ENCODE measurements around the gene DCLK3. TPM values are rescaled to one million over a fixed set of nuclear protein-coding genes. Genes with fewer than 3 reads are reported as not detected.

DCLK3 gene
- total and polyA plus RNA-seq, 2 of the 8 experiments (the other 6 are each of a cell fraction or from before 2014, with no cell fraction given): 0.27 to 0.63 TPM

DNA sequence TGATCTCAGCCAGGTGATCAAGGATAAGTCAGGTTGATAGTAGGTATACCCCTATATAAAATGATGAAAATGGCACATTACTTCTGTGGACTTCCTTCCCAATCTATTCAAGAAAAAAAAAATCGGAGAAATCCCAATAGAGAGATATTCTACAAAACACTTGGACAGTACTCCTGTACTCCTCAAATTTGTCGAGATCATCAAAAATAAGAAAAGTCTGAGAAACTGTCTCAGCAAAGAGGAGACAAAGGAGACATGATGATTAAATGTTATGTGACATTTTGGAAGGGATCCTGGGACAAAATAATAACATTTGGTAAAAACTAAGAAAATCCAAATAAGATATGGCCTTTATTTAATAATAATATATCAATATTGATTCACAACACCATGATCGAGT is 94.6 kb downstream of the DCLK3 start:
- no peaks in the 10 kb centered on the region for H4K20me1 ChIP-seq (replicated peaks in 1 of 2; ENCODE audit: control insufficient read depth in 1 of 2, insufficient read depth in 2 of 2, low read length in 2 of 2)
- no peaks in the 10 kb centered on the region for H3K23me2 ChIP-seq (ENCODE audit: low read depth, low read length)
- no peak overlapping the region for H2AK5ac ChIP-seq (ENCODE audit: low read depth, low read length)
- H3K4ac ChIP-seq (replicated peaks; ENCODE audit: insufficient read length, low read depth, low read length): no peak overlapping the region
- no peak overlapping the region for H2BK12ac ChIP-seq (ENCODE audit: low read depth, low read length)
- DNase-seq (ENCODE audit: low read depth in 1 of 2, low spot score in 2 of 2): no peak
- H2BK20ac ChIP-seq (ENCODE audit: low read length): no peak overlapping the region
- no peaks in the 10 kb centered on the region for H3K9me3 ChIP-seq (ENCODE audit: insufficient read depth in 2 of 2, low read depth in 1 of 2, low read length in 1 of 2)
- WGBS, 2 experiments (ENCODE audit: extremely low coverage in 1 of 2, insufficient coverage in 1 of 2, insufficient read length in 1 of 2, insufficient replicate concordance in 2 of 2, low coverage in 1 of 2, low lambda C conversion rate in 2 of 2, missing lambda C conversion rate in 1 of 2): 94% methylated on average over 3 of the region's 3 CpGs; no CpG with 5 or more reads in 1 of the 2 experiments
- H3K36me3 ChIP-seq (ENCODE audit: control insufficient read depth in 2 of 4, insufficient read depth in 4 of 4, low read length in 3 of 4): no peaks in the 10 kb centered on the region
- H4K91ac ChIP-seq (replicated peaks; ENCODE audit: insufficient read length, low read length): no peak overlapping the region
- no peaks in the 10 kb centered on the region for H3K79me1 ChIP-seq (ENCODE audit: low read depth, low read length)
- H2AFZ ChIP-seq (ENCODE audit: low read length): no peak overlapping the region
- H2BK15ac ChIP-seq (ENCODE audit: low read length): no peak overlapping the region
- no peak overlapping the region for H3K56ac ChIP-seq (replicated peaks; ENCODE audit: insufficient read length, low read depth, low read length)
- CTCF ChIA-PET (ENCODE audit: partially characterized antibody): no interaction called here
- H3K27ac ChIP-seq (ENCODE audit: low read depth, low read length): no peak overlapping the region
- no peaks in the 10 kb centered on the region for H3K79me2 ChIP-seq (ENCODE audit: control insufficient read depth in 1 of 2, insufficient read depth in 2 of 2, low read length in 2 of 2)
- no peak overlapping the region for H4K5ac ChIP-seq (ENCODE audit: insufficient read length, low read depth, low read length)
- no peaks in the 10 kb centered on the region for H3K4me1 ChIP-seq (replicated peaks in 1 of 4; ENCODE audit: control insufficient read depth in 3 of 4, insufficient read depth in 4 of 4, low read length in 3 of 4)
- H3K9ac ChIP-seq (replicated peaks in 1 of 4; ENCODE audit: extremely low read depth in 1 of 4, low read depth in 3 of 4, low read length in 3 of 4): no peak overlapping the region
- no peak overlapping the region for H2BK120ac ChIP-seq (replicated peaks; ENCODE audit: low read depth, low read length)
- no peak overlapping the region for H2BK5ac ChIP-seq (ENCODE audit: low read depth, low read length)
- H3K4me3 ChIP-seq (ENCODE audit: extremely low read depth in 1 of 4, insufficient read depth in 2 of 4, low read depth in 3 of 4, low read length in 4 of 4): no peak overlapping the region
- no peak overlapping the region for H3K4me2 ChIP-seq (ENCODE audit: insufficient read depth in 1 of 2, low read depth in 2 of 2, low read length in 2 of 2)
- no peak overlapping the region for H3K14ac ChIP-seq (ENCODE audit: insufficient read length)
- H4K8ac ChIP-seq (ENCODE audit: extremely low read depth, insufficient read depth, low read length): no peak overlapping the region
- no peak for FAIRE-seq
- no peaks in the 10 kb centered on the region for H3K27me3 ChIP-seq (replicated peaks in 1 of 4; ENCODE audit: control insufficient read depth in 3 of 4, extremely low read depth in 1 of 4, insufficient read depth in 3 of 4, low read length in 3 of 4)
- POLR2A ChIA-PET (ENCODE audit: partially characterized antibody): no interaction called here
- H3K18ac ChIP-seq (ENCODE audit: extremely low read depth, low read length): no peak overlapping the region
- no peak overlapping the region for H3K23ac ChIP-seq (ENCODE audit: insufficient read length)
- TF ChIP-seq CBX5 (IDR thresholded peaks at IDR 0.05; ENCODE audit: low read depth, low read length): no peak
- TF ChIP-seq MAFK (IDR thresholded peaks at IDR 0.05; ENCODE audit: low read depth, low read length): peak; percentile 32; the same call in 1 of the 2 replicates
- no peak for TF ChIP-seq GTF2F1 (IDR thresholded peaks at IDR 0.05; ENCODE audit: borderline replicate concordance, low read depth, low read length)
- TF ChIP-seq PHF8 (conservative IDR thresholded peaks at IDR 0.05; ENCODE audit: low read depth, low read length): no peak
- no peak for TF ChIP-seq TBP (IDR thresholded peaks at IDR 0.05; ENCODE audit: low read depth, low read length)
- no peak for TF ChIP-seq BCL11A (IDR thresholded peaks at IDR 0.05; ENCODE audit: low read depth in 2 of 2, low read length in 2 of 2)
- TF ChIP-seq, protein P1, sequence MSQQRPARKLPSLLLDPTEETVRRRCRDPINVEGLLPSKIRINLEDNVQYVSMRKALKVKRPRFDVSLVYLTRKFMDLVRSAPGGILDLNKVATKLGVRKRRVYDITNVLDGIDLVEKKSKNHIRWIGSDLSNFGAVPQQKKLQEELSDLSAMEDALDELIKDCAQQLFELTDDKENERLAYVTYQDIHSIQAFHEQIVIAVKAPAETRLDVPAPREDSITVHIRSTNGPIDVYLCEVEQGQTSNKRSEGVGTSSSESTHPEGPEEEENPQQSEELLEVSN (IDR thresholded peaks at IDR 0.05): no peak
- no peak for TF ChIP-seq SP4 (IDR thresholded peaks at IDR 0.05; ENCODE audit: low read length)
